ENCODE measurements around the gene PDE11A. TPM values are rescaled to one million over a fixed set of nuclear protein-coding genes. Genes with fewer than 3 reads are reported as not detected.

The PDE11A gene
- total and polyA plus RNA-seq, 2 donors from 2014 or later, result 0.58 to 0.82 TPM

- no peaks in the 10 kb centered on the region for H3K36me3 ChIP-seq (ENCODE audit: control insufficient read depth in 2 of 3, insufficient read depth in 3 of 3, low read length in 3 of 3)
- H3K9me3 ChIP-seq (ENCODE audit: control insufficient read depth in 2 of 3, insufficient read depth in 1 of 3, low read length in 3 of 3), result no peaks in the 10 kb centered on the region
- intact Hi-C loops (cut with DNase I), result no loop called here
- H3K4me3 ChIP-seq (ENCODE audit: low read length in 3 of 3), result peak overlapping the region in 1 of 3 donors; percentile 8
- DNase-seq, result no peak
- no peak overlapping the region for H3K27ac ChIP-seq (ENCODE audit: low read depth in 2 of 2, low read length in 2 of 2)
- no peak for TF ChIP-seq CTCF (IDR thresholded peaks at IDR 0.05; ENCODE audit: borderline replicate concordance, extremely low read depth, insufficient read depth)
- no peaks in the 10 kb centered on the region for H3K27me3 ChIP-seq (ENCODE audit: control insufficient read depth, insufficient read depth, low read length)
- H3K9ac ChIP-seq (ENCODE audit: low read length in 3 of 3), result no peak overlapping the region
- FAIRE-seq, result no peak
- peaks cover 0 to 27% (median 3%) of the 10 kb centered on the region in 3 donors for H3K4me1 ChIP-seq (ENCODE audit: control insufficient read depth in 2 of 3, insufficient read depth in 2 of 3, low read depth in 1 of 3, low read length in 3 of 3)
These were observed 393.6 kb downstream of the PDE11A start for GRCh38 chr2:177678939-177679338.

GRCh38 chr2:177676636-177677035 lies 395.9 kb downstream of the PDE11A start:
- peaks cover 0 to 29% (median 3%) of the 10 kb centered on the region in 3 donors for H3K4me1 ChIP-seq (ENCODE audit: control insufficient read depth in 2 of 3, insufficient read depth in 2 of 3, low read depth in 1 of 3, low read length in 3 of 3)
- H3K4me3 ChIP-seq (ENCODE audit: low read length in 3 of 3), result no peak overlapping the region
- H3K9me3 ChIP-seq (ENCODE audit: control insufficient read depth in 2 of 3, insufficient read depth in 1 of 3, low read length in 3 of 3), result no peaks in the 10 kb centered on the region
- no peaks in the 10 kb centered on the region for H3K36me3 ChIP-seq (ENCODE audit: control insufficient read depth in 2 of 3, insufficient read depth in 3 of 3, low read length in 3 of 3)
- intact Hi-C loops (cut with DNase I), result no loop called here
- H3K9ac ChIP-seq (ENCODE audit: low read length in 3 of 3), result no peak overlapping the region
- FAIRE-seq (no peak), DNase-seq (no peak)
- no peaks in the 10 kb centered on the region for H3K27me3 ChIP-seq (ENCODE audit: control insufficient read depth, insufficient read depth, low read length)
- H3K27ac ChIP-seq (ENCODE audit: low read depth in 2 of 2, low read length in 2 of 2), result no peak overlapping the region
- TF ChIP-seq CTCF (IDR thresholded peaks at IDR 0.05; ENCODE audit: borderline replicate concordance, extremely low read depth, insufficient read depth), result no peak

GRCh38 chr2:177675825-177676224 lies 396.8 kb downstream of the PDE11A start:
- Histone ChIP-seq H3K9me3 (ENCODE audit: control insufficient read depth in 2 of 3, insufficient read depth in 1 of 3, low read length in 3 of 3) (no peaks in the 10 kb centered on the region), H3K9ac (ENCODE audit: low read length in 3 of 3) (no peak overlapping the region), H3K36me3 (ENCODE audit: control insufficient read depth in 2 of 3, insufficient read depth in 3 of 3, low read length in 3 of 3) (no peaks in the 10 kb centered on the region), H3K27ac (ENCODE audit: low read depth in 2 of 2, low read length in 2 of 2) (no peak overlapping the region), H3K4me1 (ENCODE audit: control insufficient read depth in 2 of 3, insufficient read depth in 2 of 3, low read depth in 1 of 3, low read length in 3 of 3) (peaks cover 0 to 28% (median 3%) of the 10 kb centered on the region in 3 donors), H3K27me3 (ENCODE audit: control insufficient read depth, insufficient read depth, low read length) (no peaks in the 10 kb centered on the region), H3K4me3 (ENCODE audit: low read length in 3 of 3) (no peak overlapping the region)
- DNase-seq (peak in 3 of 5 donors; percentile 17 to 89 (median 85)), FAIRE-seq (no peak)
- intact Hi-C loops (cut with DNase I), result no loop called here
- TF ChIP-seq CTCF (IDR thresholded peaks at IDR 0.05; ENCODE audit: borderline replicate concordance, extremely low read depth, insufficient read depth), result no peak

GRCh38 chr2:177675350-177675821 lies 397.2 kb downstream of the PDE11A start:
- Histone ChIP-seq H3K27me3 (ENCODE audit: control insufficient read depth, insufficient read depth, low read length) (no peaks in the 10 kb centered on the region), H3K36me3 (ENCODE audit: control insufficient read depth in 2 of 3, insufficient read depth in 3 of 3, low read length in 3 of 3) (no peaks in the 10 kb centered on the region), H3K27ac (ENCODE audit: low read depth in 2 of 2, low read length in 2 of 2) (no peak overlapping the region), H3K4me1 (ENCODE audit: control insufficient read depth in 2 of 3, insufficient read depth in 2 of 3, low read depth in 1 of 3, low read length in 3 of 3) (peaks cover 0 to 30% (median 5%) of the 10 kb centered on the region in 3 donors), H3K9me3 (ENCODE audit: control insufficient read depth in 2 of 3, insufficient read depth in 1 of 3, low read length in 3 of 3) (no peaks in the 10 kb centered on the region), H3K9ac (ENCODE audit: low read length in 3 of 3) (no peak overlapping the region), H3K4me3 (ENCODE audit: low read length in 3 of 3) (no peak overlapping the region)
- TF ChIP-seq CTCF (IDR thresholded peaks at IDR 0.05; ENCODE audit: borderline replicate concordance, extremely low read depth, insufficient read depth), result no peak
- FAIRE-seq (no peak), DNase-seq (peak in 4 of 5 donors; percentile 72 to 89 (median 82))
- intact Hi-C loops (cut with DNase I), result no loop called here

Data from kidney (tissue), 14 donors.